ENCODE results near the gene NCDN.

The NCDN gene

GRCh38 chr1:35594005-35594760 lies 36.6 kb downstream of the NCDN start:
- no peak for DNase-seq

DNA sequence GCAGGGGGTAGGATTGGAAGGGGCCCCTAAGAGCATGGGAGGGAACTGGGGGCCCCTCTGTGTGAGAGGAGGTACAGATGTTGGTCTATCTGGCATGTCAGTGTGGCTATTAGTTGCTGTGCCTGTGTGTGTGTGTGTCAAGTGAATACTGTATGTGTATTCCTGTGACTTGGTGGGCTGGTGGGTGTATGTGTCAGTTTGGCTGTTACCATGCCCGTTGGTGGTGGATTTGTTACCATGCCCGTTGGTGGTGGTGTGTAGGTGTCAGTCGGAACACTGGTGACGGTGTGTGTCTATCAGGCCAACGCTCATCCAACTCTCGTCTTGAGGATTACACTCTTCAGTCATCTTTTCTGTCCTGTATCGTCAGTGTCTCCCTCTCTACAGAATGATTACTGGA lies 38.1 kb downstream of the NCDN start:
- DNase-seq, result no peak

GRCh38 chr1:35597870-35598269 lies 40.3 kb downstream of the NCDN start:
- no peak for DNase-seq

- no peak for DNase-seq
These were observed 41.3 kb downstream of the NCDN start for GRCh38 chr1:35598895-35599294.

- DNase-seq, result no peak
These were observed 41.8 kb downstream of the NCDN start for GRCh38 chr1:35599411-35599810.

GRCh38 chr1:35600593-35600992 lies 43.0 kb downstream of the NCDN start:
- DNase-seq, result no peak

DNA sequence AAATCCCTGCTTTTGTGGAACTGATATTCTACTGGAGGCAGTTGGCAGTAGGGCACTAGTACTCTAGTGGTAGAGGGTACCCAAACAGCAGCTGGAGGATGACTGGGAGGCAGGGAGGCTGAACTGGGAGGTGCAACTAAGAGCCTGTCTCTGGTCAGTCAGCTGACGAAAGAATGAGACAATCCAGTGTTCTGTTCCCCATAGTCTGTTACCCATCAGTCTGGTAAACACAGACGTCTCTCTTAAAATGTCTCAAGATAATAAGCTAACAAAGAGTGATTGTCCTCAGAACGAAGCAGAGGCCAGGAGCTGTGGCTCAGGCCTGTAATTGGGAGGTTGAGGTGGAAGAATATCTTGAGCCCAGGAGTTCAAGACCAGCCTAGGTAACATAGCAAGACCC lies 45.9 kb downstream of the NCDN start:
- DNase-seq, result no peak

DNA sequence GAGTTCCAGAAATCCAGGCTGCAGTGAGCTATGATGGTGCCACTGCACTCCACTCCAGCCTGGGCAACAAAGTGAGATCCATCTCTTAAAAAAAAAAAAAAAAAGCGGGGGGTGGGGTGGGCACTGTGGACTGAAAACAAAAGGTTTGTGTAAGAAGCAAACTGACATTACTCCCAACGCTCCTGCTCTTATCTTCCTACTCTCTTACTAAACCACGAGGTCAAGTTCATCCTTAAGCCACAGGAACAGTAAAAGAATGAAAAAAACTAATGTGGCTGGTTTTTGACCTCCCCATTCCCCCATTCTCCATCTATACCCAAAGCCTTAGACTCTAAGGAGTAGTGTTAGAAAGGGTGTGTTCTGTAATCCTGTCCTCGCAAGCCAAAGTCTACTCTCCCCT lies 46.3 kb downstream of the NCDN start:
- DNase-seq, result no peak

GRCh38 chr1:35605071-35605866 lies 47.7 kb downstream of the NCDN start:
- DNase-seq, result no peak

DNA sequence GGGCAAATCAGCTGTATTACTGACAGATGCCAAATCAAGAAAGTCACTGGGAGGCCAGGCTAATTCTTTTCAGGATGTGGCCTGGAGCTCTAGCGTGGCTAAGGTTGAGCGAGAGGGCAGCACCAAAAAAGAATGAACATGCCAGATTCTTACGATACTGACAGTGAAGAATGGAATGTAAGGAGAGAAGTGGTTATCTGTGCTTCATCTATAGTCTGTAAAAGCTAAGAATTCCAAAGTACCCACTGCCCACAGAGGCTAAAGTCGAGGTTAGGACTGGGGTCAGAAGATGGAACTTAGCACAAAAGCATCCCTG lies 48.2 kb downstream of the NCDN start:
- DNase-seq, result no peak

DNA sequence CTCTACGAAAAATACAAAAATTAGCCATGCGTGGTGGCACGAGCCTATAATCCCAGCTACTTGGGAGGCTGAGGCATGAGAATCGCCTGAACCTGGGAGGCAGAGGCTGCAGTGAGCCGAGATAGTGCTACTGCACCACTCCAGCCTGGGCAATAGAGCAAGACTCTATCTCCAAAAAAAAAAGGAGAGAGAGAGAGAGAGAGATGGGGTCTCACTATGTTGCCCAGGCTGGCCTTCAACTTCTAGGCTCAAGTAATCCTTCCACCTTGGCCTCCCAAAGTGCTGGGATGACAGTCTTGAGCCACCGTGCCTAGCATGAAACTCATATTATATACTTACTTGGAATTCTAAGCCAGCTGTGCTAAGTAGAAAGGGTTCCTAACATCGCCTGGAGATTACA lies 54.1 kb downstream of the NCDN start:
- DNase-seq, result no peak

DNA sequence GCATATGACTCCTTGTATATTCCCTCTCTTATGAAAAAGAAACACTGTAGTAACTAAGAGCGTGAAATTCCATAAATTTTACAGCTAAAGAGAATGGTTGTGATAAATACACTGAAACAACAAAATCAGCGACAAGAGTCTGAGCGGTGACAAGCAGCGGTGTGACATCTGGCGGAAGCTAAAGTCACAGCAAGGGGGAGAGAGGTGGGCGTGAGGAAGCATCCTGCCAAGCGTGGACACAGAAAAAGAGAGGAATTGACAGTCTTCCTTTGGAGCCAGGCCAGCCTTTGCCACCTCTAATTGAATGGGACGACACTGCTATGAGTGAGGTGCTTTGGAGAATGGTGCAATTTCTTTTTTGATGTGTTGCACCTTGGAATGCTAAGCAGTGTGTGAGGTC lies 57.8 kb downstream of the NCDN start:
- DNase-seq, result no peak

Data from NCI-H446 treated with DMSO at 0.1 percent for 48 hours (cell line).